HG02623 (cell line): ENCODE results near the gene USP17L18.
"Not testable (repeated sequence)": the region's sequence is repeated elsewhere in the genome, so short reads cannot be mapped to it uniquely, and the experiment has no call there.

ENCODE experiments used
- ATAC-seq: cut with Tn5 transposase; IDR thresholded peaks from one replicate; pipeline ENCODE4 v1.9.1; 2021; ENCODE audit warnings: moderate library complexity; ENCODE audit not compliant: unreplicated experiment

The USP17L18 gene

GRCh38 chr4:9247953-9248680, at the start of gene USP17L18:
Gene USP17L18 (plus strand): TSS chr4:9248630. CDS start chr4:9248630, 0 bp downstream.
- not testable (repeated sequence) for ATAC-seq

GRCh38 chr4:9210357-9210756, 38.1 kb upstream of the USP17L18 start, which contains the start of gene USP17L10:
Gene USP17L10 (plus strand): TSS chr4:9210657. CDS start chr4:9210657, 0 bp downstream.
- ATAC-seq, result not testable (repeated sequence)

- ATAC-seq, result not testable (repeated sequence)
Observed at GRCh38 chr4:9214701-9215100, 33.7 kb upstream of the USP17L18 start.

GRCh38 chr4:9215105-9215504, 33.3 kb upstream of the USP17L18 start, which contains the start of gene USP17L11:
Gene USP17L11 (plus strand): TSS chr4:9215405. CDS start chr4:9215405, 0 bp downstream.
- not testable (repeated sequence) for ATAC-seq

GRCh38 chr4:9219852-9220251, 28.6 kb upstream of the USP17L18 start, which contains the start of gene USP17L12:
Gene USP17L12 (plus strand): TSS chr4:9220152. CDS start chr4:9220152, 0 bp downstream.
- ATAC-seq, result not testable (repeated sequence)

- ATAC-seq, result not testable (repeated sequence)
Observed at GRCh38 chr4:9224596-9224995, 23.8 kb upstream of the USP17L18 start, which contains the start of gene USP17L13. Gene USP17L13 (plus strand): TSS chr4:9224896. CDS start chr4:9224896, 0 bp downstream.

- not testable (repeated sequence) for ATAC-seq
Observed at GRCh38 chr4:9230249-9230648, 18.2 kb upstream of the USP17L18 start.

- not testable (repeated sequence) for ATAC-seq
Observed at GRCh38 chr4:9234085-9234484, 14.3 kb upstream of the USP17L18 start, which contains the start of gene USP17L15. Gene USP17L15 (plus strand): TSS chr4:9234385. CDS start chr4:9234385, 0 bp downstream.

GRCh38 chr4:9238461-9238860, 10.0 kb upstream of the USP17L18 start:
- not testable (repeated sequence) for ATAC-seq

- ATAC-seq, result not testable (repeated sequence)
Observed at GRCh38 chr4:9243579-9243978, 4.9 kb upstream of the USP17L18 start, which contains the start of gene USP17L17. Gene USP17L17 (plus strand): TSS chr4:9243879. CDS start chr4:9243879, 0 bp downstream.

GRCh38 chr4:9253078-9253477, 4.6 kb downstream of the USP17L18 start, which contains the start of gene USP17L19:
Gene USP17L19 (plus strand): TSS chr4:9253378. CDS start chr4:9253378, 0 bp downstream.
- ATAC-seq, result not testable (repeated sequence)

GRCh38 chr4:9257824-9258223, 9.4 kb downstream of the USP17L18 start, which contains the start of gene USP17L20:
Gene USP17L20 (plus strand): TSS chr4:9258124. CDS start chr4:9258124, 0 bp downstream.
- ATAC-seq, result not testable (repeated sequence)

GRCh38 chr4:9262572-9262971, 14.1 kb downstream of the USP17L18 start, which contains the start of gene USP17L21:
Gene USP17L21 (plus strand): TSS chr4:9262872. CDS start chr4:9262872, 0 bp downstream.
- not testable (repeated sequence) for ATAC-seq

GRCh38 chr4:9267319-9267718, 18.9 kb downstream of the USP17L18 start, which contains the start of gene USP17L22:
Gene USP17L22 (plus strand): TSS chr4:9267619. CDS start chr4:9267619, 0 bp downstream.
- not testable (repeated sequence) for ATAC-seq

GRCh38 chr4:9271719-9272118, 23.3 kb downstream of the USP17L18 start:
- ATAC-seq, result not testable (repeated sequence)
